Gastroesophageal sphincter (tissue), 3 donors: ENCODE measurements around the gene TTLL4.

Experiments
- POLR2A ChIP-seq, 2 donors: fragments of 450-650 bp; IDR thresholded peaks; one replicate each; pipeline ENCODE4 v1.6.1; 2017; ENCODE audit warnings: antibody characterized with exemption in 2 of 2, mild to moderate bottlenecking in 2 of 2, moderate library complexity in 1 of 2
- TF ChIP-seq, protein P1 (sequence below), 4 experiments: fragments of 200-600 bp in 2 of 4; fragments of 450-650 bp in 2 of 4; sonication (generic) in 1 of 4; IDR thresholded peaks; one replicate each; pipeline ENCODE4 v1.5.1; 2017 to 2019; ENCODE audit warnings: antibody characterized with exemption in 4 of 4, mild to moderate bottlenecking in 2 of 4, moderate library complexity in 2 of 4

DNA sequence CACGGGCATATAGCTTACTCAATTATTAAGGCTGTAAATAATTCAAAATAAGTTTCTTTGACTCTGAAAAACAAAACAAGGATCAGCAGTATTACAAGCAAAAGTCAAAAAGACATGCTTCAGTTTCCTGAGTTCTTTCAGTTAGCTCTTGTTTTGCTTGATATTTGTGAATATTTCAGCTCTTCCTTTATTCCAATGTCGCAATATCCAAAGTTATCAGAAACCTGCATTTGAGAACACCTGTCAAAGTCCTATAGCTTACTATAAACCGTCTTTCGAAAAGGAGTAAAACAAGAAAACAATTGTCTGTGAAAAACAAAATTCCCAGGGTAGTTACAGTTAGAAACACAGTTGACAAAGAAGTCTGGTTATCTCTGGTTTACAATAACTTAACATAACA, 86.1 kb downstream of the TTLL4 start:
- TF ChIP-seq, protein P1, sequence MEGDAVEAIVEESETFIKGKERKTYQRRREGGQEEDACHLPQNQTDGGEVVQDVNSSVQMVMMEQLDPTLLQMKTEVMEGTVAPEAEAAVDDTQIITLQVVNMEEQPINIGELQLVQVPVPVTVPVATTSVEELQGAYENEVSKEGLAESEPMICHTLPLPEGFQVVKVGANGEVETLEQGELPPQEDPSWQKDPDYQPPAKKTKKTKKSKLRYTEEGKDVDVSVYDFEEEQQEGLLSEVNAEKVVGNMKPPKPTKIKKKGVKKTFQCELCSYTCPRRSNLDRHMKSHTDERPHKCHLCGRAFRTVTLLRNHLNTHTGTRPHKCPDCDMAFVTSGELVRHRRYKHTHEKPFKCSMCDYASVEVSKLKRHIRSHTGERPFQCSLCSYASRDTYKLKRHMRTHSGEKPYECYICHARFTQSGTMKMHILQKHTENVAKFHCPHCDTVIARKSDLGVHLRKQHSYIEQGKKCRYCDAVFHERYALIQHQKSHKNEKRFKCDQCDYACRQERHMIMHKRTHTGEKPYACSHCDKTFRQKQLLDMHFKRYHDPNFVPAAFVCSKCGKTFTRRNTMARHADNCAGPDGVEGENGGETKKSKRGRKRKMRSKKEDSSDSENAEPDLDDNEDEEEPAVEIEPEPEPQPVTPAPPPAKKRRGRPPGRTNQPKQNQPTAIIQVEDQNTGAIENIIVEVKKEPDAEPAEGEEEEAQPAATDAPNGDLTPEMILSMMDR (IDR thresholded peaks at IDR 0.05): no peak
- TF ChIP-seq POLR2A (IDR thresholded peaks at IDR 0.05): no peak
